GM12878 (cell line): ENCODE results near the gene C17orf114.

Experiments
- ATAC-seq: fragments of 200-7000 bp; cut with Tn5 transposase; 3 replicates; pipeline ENCODE4 v1.9.1; 2020; ENCODE audit warnings: mild to moderate bottlenecking, moderate library complexity
- BruUV-seq: library from RNA; stranded (reverse); fragments of 400-500 nt; replicated peaks from 2 replicates; lab custom pipeline; 2021; lab: Mats Ljungman, UMichigan
- CTCF ChIA-PET: fragments of 300-600 bp; sonication (Branson Sonifier 250); formaldehyde crosslinking; extraction: SDS; loops from one replicate; lab custom pipeline; 2021; ENCODE audit warnings: inconsistent platforms; lab: Yijun Ruan, JAX
- POLR2A ChIA-PET: fragments of 350-600 bp; formaldehyde crosslinking; extraction: SDS; loops from one replicate; lab custom pipeline; 2021; ENCODE audit warnings: inconsistent platforms; lab: Charles Lee
- RAD21 ChIA-PET: fragments of 300-600 bp; sonication (Branson Sonifier 250); formaldehyde crosslinking; loops from one replicate; lab custom pipeline; 2023; ENCODE audit warnings: antibody characterized with exemption; ENCODE audit not compliant: unreplicated experiment; lab: Charles Lee
- SMC1A ChIA-PET: fragments of 300-600 bp; sonication (Branson Sonifier 250); formaldehyde crosslinking; loops from one replicate; lab custom pipeline; 2023; ENCODE audit not compliant: unreplicated experiment, uncharacterized antibody; lab: Charles Lee
- DNase-seq: peaks from one replicate; pipeline ENCODE4 v3.0.0-alpha.2; 2011; ENCODE audit warnings: low read depth, low spot score
- FAIRE-seq: peaks from 3 replicates; lab custom pipeline; 2011; peaks lifted over from hg19 to GRCh38; lab: Jason Lieb, UNC
- H2AFZ ChIP-seq: 2 replicates; pipeline ENCODE4 v1.6.0; 2011; ENCODE audit warnings: low read depth, low read length, control low read depth; ENCODE audit not compliant: control insufficient read depth
- H3K27ac ChIP-seq: 2 replicates; pipeline ENCODE4 v1.5.1; 2011; ENCODE audit warnings: control low read depth; ENCODE audit not compliant: control insufficient read depth, insufficient read depth
- H3K27me3 ChIP-seq, 2 experiments: replicated peaks in 1 of 2; 2 replicates each; pipeline versions ENCODE4 v1.6.0 to v1.6.1; 2011; ENCODE audit warnings: low read length in 1 of 2; ENCODE audit not compliant: control insufficient read depth in 2 of 2, insufficient read depth in 2 of 2
- H3K36me3 ChIP-seq, 2 experiments: 2 replicates each; pipeline ENCODE4 v1.5.1; 2011; ENCODE audit warnings: low read length in 1 of 2; ENCODE audit not compliant: control insufficient read depth in 2 of 2, insufficient read depth in 2 of 2
- H3K4me1 ChIP-seq: 2 replicates; pipeline ENCODE4 v1.6.1; 2011; ENCODE audit warnings: mild to moderate bottlenecking, low read length, moderate library complexity, mixed read lengths; ENCODE audit not compliant: control insufficient read depth, insufficient read depth
- H3K4me2 ChIP-seq: 2 replicates; pipeline ENCODE4 v1.6.0; 2011; ENCODE audit warnings: control low read depth; ENCODE audit not compliant: control insufficient read depth, insufficient read depth
- H3K4me3 ChIP-seq: fragments of 200-600 bp; sonication (generic); 2 replicates; pipeline ENCODE4 v1.5.1; 2016
- H3K79me2 ChIP-seq: 2 replicates; pipeline ENCODE4 v1.6.0; 2011; ENCODE audit warnings: low read length; ENCODE audit not compliant: control insufficient read depth, insufficient read depth
- H3K9ac ChIP-seq: 2 replicates; pipeline ENCODE4 v1.8.0; 2011; ENCODE audit warnings: low read length, control low read depth, mixed read lengths; ENCODE audit not compliant: control insufficient read depth, insufficient read depth
- H3K9me3 ChIP-seq: replicated peaks from 3 replicates; pipeline ENCODE4 v1.5.1; 2011; ENCODE audit warnings: mild to moderate bottlenecking, low read length; ENCODE audit not compliant: control insufficient read depth, insufficient read depth
- H4K20me1 ChIP-seq: 2 replicates; pipeline ENCODE4 v1.6.0; 2011; ENCODE audit not compliant: control insufficient read depth, insufficient read depth
- ASH2L ChIP-seq: fragments of 300-600, 200-600 bp; sonication (generic); IDR thresholded peaks from 2 replicates; pipeline ENCODE4 v1.6.1; 2017; ENCODE audit warnings: low read depth, mild to moderate bottlenecking, borderline replicate concordance
- ATF3 ChIP-seq: IDR thresholded peaks from 2 replicates; pipeline ENCODE4 v1.6.1; 2011; ENCODE audit warnings: low read depth, mild to moderate bottlenecking, low read length, moderate library complexity, borderline replicate concordance; ENCODE audit errors: extremely low read depth
- CHD1 ChIP-seq: IDR thresholded peaks from 2 replicates; pipeline ENCODE4 v1.6.1; 2012; ENCODE audit warnings: low read depth, low read length, improper control_type of control experiment
- MYC ChIP-seq: IDR thresholded peaks from 2 replicates; pipeline ENCODE4 v1.6.1; 2011; ENCODE audit warnings: mild to moderate bottlenecking, low read length, moderate library complexity, inconsistent platforms; ENCODE audit not compliant: insufficient read depth, insufficient replicate concordance, insufficient read length, severe bottlenecking
- NKRF ChIP-seq: fragments of 450-650 bp; conservative IDR thresholded peaks from 2 replicates; pipeline ENCODE4 v1.6.1; 2017; ENCODE audit warnings: mild to moderate bottlenecking, moderate library complexity
- NR2C2 ChIP-seq: IDR thresholded peaks from 2 replicates; pipeline ENCODE4 v1.6.1; 2011; ENCODE audit warnings: borderline replicate concordance, low read depth; ENCODE audit not compliant: control insufficient read depth, insufficient read length
- SRF ChIP-seq, 2 experiments: IDR thresholded peaks; 2 replicates each; pipeline ENCODE4 v1.6.1; 2011; ENCODE audit warnings: low read depth in 2 of 2, low read length in 2 of 2, mild to moderate bottlenecking in 1 of 2, moderate library complexity in 1 of 2
- TCF7 ChIP-seq: IDR thresholded peaks from 2 replicates; pipeline ENCODE4 v1.6.1; 2014; ENCODE audit warnings: antibody characterized with exemption, borderline replicate concordance
- ZNF217 ChIP-seq: fragments of 450-650 bp; IDR thresholded peaks from 2 replicates; pipeline ENCODE4 v1.6.1; 2017; ENCODE audit warnings: antibody characterized with exemption, mild to moderate bottlenecking
- ZNF24 ChIP-seq: fragments of 450-650 bp; IDR thresholded peaks from 2 replicates; pipeline ENCODE4 v1.6.1; 2017; ENCODE audit warnings: antibody characterized with exemption, mild to moderate bottlenecking
- ZNF274 ChIP-seq: IDR thresholded peaks from one replicate; pipeline ENCODE4 v1.8.0; 2011; ENCODE audit not compliant: insufficient read length, insufficient read depth
- WGBS: methylation state at CpG from one replicate; pipeline ENCODE4 v1.1.6; 2016; ENCODE audit warnings: low lambda C conversion rate; ENCODE audit not compliant: insufficient replicate concordance, insufficient coverage; ENCODE audit errors: missing lambda C conversion rate; 5-methylcytosine and 5-hydroxymethylcytosine counted together
- in situ Hi-C: fragments of 300-500 bp; cut with MboI; formaldehyde crosslinking; loops from 9 replicates; pipeline ENCODE4 v1.14.3; 2018; ENCODE audit warnings: mixed read lengths
- intact Hi-C: fragments of 100-400 bp; cut with micrococcal nuclease; formaldehyde crosslinking; loops from one replicate; pipeline ENCODE4 v1.14.2; 2022; ENCODE audit not compliant: unreplicated experiment

The C17orf114 gene

GRCh38 chr17:4816826-4817225 lies 14.7 kb upstream of the C17orf114 start:
- Histone ChIP-seq H2AFZ (no peak overlapping the region), H4K20me1 (no peaks in the 10 kb centered on the region), H3K27me3 (no peaks in the 10 kb centered on the region), H3K4me1 (no peaks in the 10 kb centered on the region), H3K36me3 (no peaks in the 10 kb centered on the region), H3K9me3 (no peaks in the 10 kb centered on the region), H3K9ac (no peak overlapping the region), H3K79me2 (no peaks in the 10 kb centered on the region), H3K4me3 (no peak overlapping the region), H3K4me2 (no peak overlapping the region), H3K27ac (no peak overlapping the region)
- DNase-seq: no peak
- BruUV-seq: no TSS peak
- ChIA-PET SMC1A (no interaction called here), CTCF (no interaction called here), POLR2A (no interaction called here), RAD21 (no interaction called here)
- in situ Hi-C loops (no loop called here), intact Hi-C loops (no loop called here)
- no peak for ATAC-seq
- 85% methylated on average over 12 of the region's 13 CpGs for WGBS
- FAIRE-seq: no peak
- TF ChIP-seq ZNF24 (no peak), ATF3 (no peak), ZNF274 (no peak), NR2C2 (no peak), ASH2L (no peak), SRF (IDR thresholded peaks at IDR 0.05; ENCODE audit: low read depth in 2 of 2, low read length in 2 of 2) (no peak), CHD1 (no peak), MYC (no peak), ZNF217 (no peak), TCF7 (no peak), NKRF (no peak)
